Ovary (tissue), 3 donors: ENCODE results near the gene KCND3.

Experiments
- EP300 ChIP-seq: sonication (generic); formaldehyde crosslinking; IDR thresholded peaks from one replicate; pipeline ENCODE4 v1.6.1; 2017; ENCODE audit warnings: antibody characterized with exemption
- POLR2A ChIP-seq: fragments of 450-650 bp; IDR thresholded peaks from one replicate; pipeline ENCODE4 v1.6.1; 2017; ENCODE audit warnings: antibody characterized with exemption, mild to moderate bottlenecking, moderate library complexity
- TF ChIP-seq, protein P1 (sequence below), 3 donors: fragments of 450-650 bp in 2 of 3; fragments of 200-600 bp in 1 of 3; IDR thresholded peaks; one replicate each; pipeline versions ENCODE4 v1.5.1 to v1.8.0; 2016 to 2022; ENCODE audit warnings: antibody characterized with exemption in 3 of 3, mild to moderate bottlenecking in 1 of 3
- donor health status: DM: no; HTN: no; CAD: no.

DNA sequence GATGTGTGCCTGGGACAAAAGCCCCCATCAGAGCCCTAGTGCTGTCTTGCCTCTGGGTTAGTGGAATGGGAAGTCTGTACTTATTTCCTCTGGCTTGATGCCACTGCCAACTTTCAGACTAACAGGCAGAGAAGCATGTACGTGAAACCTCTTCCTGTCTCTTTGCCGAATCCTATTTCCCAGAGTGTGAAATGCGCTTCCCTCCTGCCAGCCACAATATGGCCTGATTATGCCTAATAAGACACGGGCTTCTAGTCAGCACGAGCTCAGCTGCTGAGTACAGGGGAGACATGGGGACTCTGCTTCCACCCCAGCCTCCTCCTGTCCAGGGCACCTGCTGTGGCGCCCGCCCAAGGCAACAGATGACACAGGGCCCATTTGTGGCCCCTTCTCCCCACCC, 111.4 kb downstream of the KCND3 start:
- TF ChIP-seq EP300 (no peak), POLR2A (no peak)
- TF ChIP-seq, protein P1, sequence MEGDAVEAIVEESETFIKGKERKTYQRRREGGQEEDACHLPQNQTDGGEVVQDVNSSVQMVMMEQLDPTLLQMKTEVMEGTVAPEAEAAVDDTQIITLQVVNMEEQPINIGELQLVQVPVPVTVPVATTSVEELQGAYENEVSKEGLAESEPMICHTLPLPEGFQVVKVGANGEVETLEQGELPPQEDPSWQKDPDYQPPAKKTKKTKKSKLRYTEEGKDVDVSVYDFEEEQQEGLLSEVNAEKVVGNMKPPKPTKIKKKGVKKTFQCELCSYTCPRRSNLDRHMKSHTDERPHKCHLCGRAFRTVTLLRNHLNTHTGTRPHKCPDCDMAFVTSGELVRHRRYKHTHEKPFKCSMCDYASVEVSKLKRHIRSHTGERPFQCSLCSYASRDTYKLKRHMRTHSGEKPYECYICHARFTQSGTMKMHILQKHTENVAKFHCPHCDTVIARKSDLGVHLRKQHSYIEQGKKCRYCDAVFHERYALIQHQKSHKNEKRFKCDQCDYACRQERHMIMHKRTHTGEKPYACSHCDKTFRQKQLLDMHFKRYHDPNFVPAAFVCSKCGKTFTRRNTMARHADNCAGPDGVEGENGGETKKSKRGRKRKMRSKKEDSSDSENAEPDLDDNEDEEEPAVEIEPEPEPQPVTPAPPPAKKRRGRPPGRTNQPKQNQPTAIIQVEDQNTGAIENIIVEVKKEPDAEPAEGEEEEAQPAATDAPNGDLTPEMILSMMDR (IDR thresholded peaks at IDR 0.05), result no peak
